ENCODE data around the gene PIK3CB. TPM values are rescaled to one million over a fixed set of nuclear protein-coding genes. Genes with fewer than 3 reads are reported as not detected.
"Not testable (repeated sequence)": the region's sequence is repeated elsewhere in the genome, so short reads cannot be mapped to it uniquely, and the experiment has no call there.

PIK3CB gene
- total and polyA plus RNA-seq, 2 of the 8 experiments (the other 6 are each of a cell fraction or from before 2014, with no cell fraction given), result 8.3 to 35.2 TPM

DNA sequence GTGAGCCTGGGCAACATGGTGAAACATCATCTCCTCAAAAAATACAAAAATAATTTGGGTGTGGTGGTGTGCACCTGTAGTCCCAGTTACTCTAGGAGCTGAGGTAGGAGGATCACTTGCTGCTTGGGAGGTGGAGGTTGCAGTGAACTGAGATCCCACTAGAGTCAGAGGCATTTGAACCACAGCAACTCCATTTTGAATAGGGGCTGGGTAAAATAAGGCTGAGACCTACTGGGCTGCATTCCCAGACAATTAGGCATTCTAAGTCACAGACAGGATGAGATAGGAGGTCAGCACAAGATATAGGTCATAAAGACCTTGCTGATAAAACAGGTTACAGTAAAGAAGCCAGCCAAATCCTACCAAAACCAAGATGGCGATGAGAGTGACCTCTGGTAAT, 12.1 kb upstream of the PIK3CB start:
- FAIRE-seq; H3K79me2 ChIP-seq (ENCODE audit: control insufficient read depth in 1 of 2, insufficient read depth in 2 of 2, low read length in 2 of 2); H3K23me2 ChIP-seq (ENCODE audit: low read depth, low read length); H2AFZ ChIP-seq (ENCODE audit: low read length); H3K14ac ChIP-seq (ENCODE audit: insufficient read length); H3K23ac ChIP-seq (ENCODE audit: insufficient read length); DNase-seq (ENCODE audit: low read depth in 1 of 2, low spot score in 2 of 2); H3K9me3 ChIP-seq (ENCODE audit: insufficient read depth in 2 of 2, low read depth in 1 of 2, low read length in 1 of 2); H3K36me3 ChIP-seq (ENCODE audit: control insufficient read depth in 2 of 4, insufficient read depth in 4 of 4, low read length in 3 of 4); H3K4ac ChIP-seq (replicated peaks; ENCODE audit: insufficient read length, low read depth, low read length); H3K79me1 ChIP-seq (ENCODE audit: low read depth, low read length); H3K27me3 ChIP-seq (replicated peaks in 1 of 4; ENCODE audit: control insufficient read depth in 3 of 4, extremely low read depth in 1 of 4, insufficient read depth in 3 of 4, low read length in 3 of 4); H2BK15ac ChIP-seq (ENCODE audit: low read length); H4K20me1 ChIP-seq (replicated peaks in 1 of 2; ENCODE audit: control insufficient read depth in 1 of 2, insufficient read depth in 2 of 2, low read length in 2 of 2); H3K4me3 ChIP-seq (ENCODE audit: extremely low read depth in 1 of 4, insufficient read depth in 2 of 4, low read depth in 3 of 4, low read length in 4 of 4): not testable (repeated sequence)
- WGBS, 2 experiments (ENCODE audit: extremely low coverage in 1 of 2, insufficient coverage in 1 of 2, insufficient read length in 1 of 2, insufficient replicate concordance in 2 of 2, low coverage in 1 of 2, low lambda C conversion rate in 2 of 2, missing lambda C conversion rate in 1 of 2), result 100% methylated on average over 1 of the region's 1 CpG; no CpG with 5 or more reads in 1 of the 2 experiments
- ChIA-PET POLR2A (ENCODE audit: partially characterized antibody) (interaction anchor here (1.0 to 3.6 kb wide), 9 partner anchors 8 to 101 kb away, joined by 3 to 34 read pairs (median 6); partner anchors contain the start of gene PIK3CB), CTCF (ENCODE audit: partially characterized antibody) (interaction anchor here (0.6 to 2.2 kb wide), 6 partner anchors 15 to 69 kb away, joined by 3 to 9 read pairs (median 6); no protein-coding TSS in a partner anchor)
- Histone ChIP-seq H4K8ac (ENCODE audit: extremely low read depth, insufficient read depth, low read length) (peak overlapping the region; percentile 75; the same call in 1 of the 2 replicates), H2BK12ac (ENCODE audit: low read depth, low read length) (peak overlapping the region; percentile 97), H2BK20ac (ENCODE audit: low read length) (peak overlapping the region; percentile 6; the same call in 1 of the 2 replicates), H3K56ac (replicated peaks; ENCODE audit: insufficient read length, low read depth, low read length) (peak overlapping the region; percentile 26), H2BK5ac (ENCODE audit: low read depth, low read length) (peak overlapping the region; percentile 98), H2AK5ac (ENCODE audit: low read depth, low read length) (peak overlapping the region; percentile 20; the same call in 1 of the 2 replicates), H2BK120ac (replicated peaks; ENCODE audit: low read depth, low read length) (peak overlapping the region; percentile 93), H3K4me2 (ENCODE audit: insufficient read depth in 1 of 2, low read depth in 2 of 2, low read length in 2 of 2) (peak overlapping the region; percentile 44 to 83), H4K91ac (replicated peaks; ENCODE audit: insufficient read length, low read length) (peak overlapping the region; percentile 95), H4K5ac (ENCODE audit: insufficient read length, low read depth, low read length) (peak overlapping the region; percentile 78), H3K4me1 (replicated peaks in 1 of 4; ENCODE audit: control insufficient read depth in 3 of 4, insufficient read depth in 4 of 4, low read length in 3 of 4) (peaks cover 9 to 21% (median 12%) of the 10 kb centered on the region in 4 experiments; a peak in 6 of 7 replicates), H3K27ac (ENCODE audit: low read depth, low read length) (peak overlapping the region; percentile 83), H3K18ac (ENCODE audit: extremely low read depth, low read length) (peak overlapping the region; percentile 85; the same call in 1 of the 2 replicates), H3K9ac (replicated peaks in 1 of 4; ENCODE audit: extremely low read depth in 1 of 4, low read depth in 3 of 4, low read length in 3 of 4) (peak overlapping the region in 1 of 4 experiments; percentile 37; a peak in 2 of 7 replicates)
